AG04449 (cell line): ENCODE data around the gene GMDS.

ENCODE experiments used
- CTCF ChIA-PET: fragments of 350-600 bp; formaldehyde crosslinking; extraction: SDS; loops from one replicate; lab custom pipeline; 2021; ENCODE audit warnings: antibody characterized with exemption; lab: Yijun Ruan, JAX
- POLR2A ChIA-PET: fragments of 400-600, 350-600 bp; formaldehyde crosslinking; extraction: SDS; loops from one replicate; lab custom pipeline; 2020; ENCODE audit warnings: antibody characterized with exemption, inconsistent platforms; lab: Yijun Ruan, JAX
- DNase-seq: peaks from one replicate; pipeline ENCODE4 v3.0.0-alpha.2; 2010; ENCODE audit warnings: low read depth, low spot score
- H3K4me3 ChIP-seq: 2 replicates; pipeline ENCODE4 v1.5.1; 2011; ENCODE audit warnings: low read depth, mild to moderate bottlenecking, control low read depth, low read length
- CTCF ChIP-seq: IDR thresholded peaks from one replicate; pipeline ENCODE4 v1.5.1; 2011; ENCODE audit warnings: mild to moderate bottlenecking, moderate library complexity, low read length, control low read depth, inconsistent platforms; ENCODE audit not compliant: insufficient read depth; ENCODE audit errors: missing control alignments

The GMDS gene

GRCh38 chr6:2035826-2036709 lies 209.3 kb downstream of the GMDS start:
- no peak for DNase-seq
- ChIA-PET CTCF (no interaction called here), POLR2A (no interaction called here)
- TF ChIP-seq CTCF: no peak
- H3K4me3 ChIP-seq: no peak overlapping the region

DNA sequence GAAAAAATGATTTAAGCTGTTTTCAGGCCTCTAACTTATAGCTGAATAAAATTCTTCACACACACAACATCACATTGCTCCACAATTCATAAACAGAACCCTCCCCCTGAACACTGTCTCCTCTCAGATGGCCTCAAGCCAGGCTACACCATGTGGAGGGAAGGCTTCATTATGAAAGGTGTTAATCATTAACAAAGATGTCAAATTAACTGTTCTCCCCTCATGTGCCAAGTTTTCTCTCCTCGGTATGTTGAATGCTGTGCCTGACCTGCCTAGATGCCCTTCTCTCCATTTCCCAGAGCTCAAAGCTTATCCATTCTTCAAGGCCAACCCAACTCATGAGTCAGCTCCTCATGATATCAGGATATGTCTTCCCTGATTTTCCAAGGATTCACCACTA lies 210.4 kb downstream of the GMDS start:
- no peak for TF ChIP-seq CTCF
- ChIA-PET POLR2A (no interaction called here), CTCF (interaction anchor here (1.7 kb wide), 1 partner anchor 32 kb away, joined by 4 read pairs; no protein-coding TSS in a partner anchor)
- H3K4me3 ChIP-seq: no peak overlapping the region
- no peak for DNase-seq

DNA sequence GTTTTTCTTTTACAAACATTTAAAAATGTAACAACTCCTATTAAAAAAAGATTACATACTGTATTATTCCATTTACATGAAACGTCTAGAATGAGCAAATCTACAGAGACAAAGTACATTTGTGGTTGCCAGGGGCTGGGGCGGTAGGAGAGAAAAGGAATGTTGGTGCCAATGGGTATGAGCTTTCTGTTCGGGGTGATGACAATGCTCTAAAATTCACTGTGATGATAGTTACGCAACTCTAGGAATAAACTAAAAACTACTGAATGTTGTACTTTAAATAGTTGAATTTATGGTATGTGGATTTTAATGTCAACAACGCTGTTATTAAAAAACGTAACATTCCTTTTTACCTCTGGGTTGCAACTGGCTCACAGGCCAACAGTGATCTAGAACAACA lies 211.1 kb downstream of the GMDS start:
- POLR2A ChIA-PET: no interaction called here

DNA sequence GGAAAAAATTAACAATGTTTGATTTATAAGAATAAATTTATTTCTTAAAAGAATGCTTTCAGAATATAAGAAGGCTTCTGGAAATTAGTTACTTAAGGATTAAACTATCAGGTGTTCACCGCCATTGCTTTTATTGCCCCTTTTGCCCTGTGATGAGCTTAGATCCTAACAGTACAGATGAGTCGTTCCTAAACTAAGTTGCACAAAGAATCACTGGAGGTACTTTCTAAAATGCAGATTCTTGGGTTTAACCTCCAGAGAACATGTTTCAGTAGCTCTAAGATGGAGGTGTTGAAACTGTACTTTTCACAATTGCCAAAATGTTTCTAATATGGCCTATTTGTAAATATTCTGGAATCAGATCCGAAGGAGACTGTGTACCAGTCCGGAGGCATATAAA lies 211.9 kb downstream of the GMDS start:
- CTCF ChIA-PET: interaction anchor here (1.7 kb wide), 1 partner anchor 30 kb away, joined by 4 read pairs; no protein-coding TSS in a partner anchor
- POLR2A ChIA-PET: no interaction called here
- no peak for TF ChIP-seq CTCF
- no peak for DNase-seq
- no peak overlapping the region for H3K4me3 ChIP-seq

More for the DNA sequence above, 211.1 kb downstream of the GMDS start:
- CTCF ChIA-PET: interaction anchor here (1.7 kb wide), 1 partner anchor 31 kb away, joined by 4 read pairs; no protein-coding TSS in a partner anchor
- no peak for DNase-seq
- H3K4me3 ChIP-seq: no peak overlapping the region
- TF ChIP-seq CTCF: no peak

DNA sequence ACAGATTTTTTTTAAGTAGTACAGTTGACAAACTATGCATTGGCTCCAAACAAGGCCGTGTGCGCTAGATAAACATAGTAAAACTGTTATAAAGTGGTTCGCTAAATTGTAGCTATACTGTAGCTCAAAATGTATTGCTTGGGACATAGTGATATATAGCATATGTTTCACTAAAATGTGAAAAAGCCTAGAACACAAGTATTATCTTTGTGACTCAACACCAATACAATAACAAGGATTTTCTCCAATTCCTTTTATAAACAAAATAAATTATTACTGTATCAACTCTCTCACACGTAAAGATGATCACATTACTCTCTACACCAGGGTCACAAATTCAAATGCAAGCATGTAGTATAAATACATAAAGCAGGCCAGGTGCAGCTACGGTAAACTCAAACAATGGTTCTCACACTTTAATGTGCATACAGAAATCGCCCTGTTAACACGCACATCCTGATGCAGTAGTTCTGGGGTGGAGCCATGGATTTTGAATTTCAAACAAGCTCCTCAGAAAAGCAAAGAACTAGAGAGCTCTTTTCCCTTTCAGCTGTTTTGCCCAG lies 214.6 kb downstream of the GMDS start:
- ChIA-PET POLR2A (no interaction called here), CTCF (no interaction called here)
- no peak for TF ChIP-seq CTCF
- H3K4me3 ChIP-seq: no peak overlapping the region
- DNase-seq: no peak

GRCh38 chr6:2029952-2030351 lies 215.5 kb downstream of the GMDS start:
- H3K4me3 ChIP-seq: no peak overlapping the region
- DNase-seq: no peak
- ChIA-PET CTCF (no interaction called here), POLR2A (no interaction called here)
- no peak for TF ChIP-seq CTCF
